ELR (cell line): ENCODE data around the gene VIPR1.

Experiments
- DNase-seq: peaks from one replicate; pipeline ENCODE4 v3.0.0-alpha.2; 2015; ENCODE audit warnings: low read depth

Gene VIPR1

GRCh38 chr3:42513121-42513520, 10.7 kb downstream of the VIPR1 start:
- DNase-seq, result no peak

- no peak for DNase-seq
Measured at GRCh38 chr3:42513521-42513920, 11.1 kb downstream of the VIPR1 start.

- DNase-seq, result no peak
Measured at GRCh38 chr3:42514876-42515275, 12.4 kb downstream of the VIPR1 start.

- no peak for DNase-seq
Measured at GRCh38 chr3:42515391-42515916, 13.0 kb downstream of the VIPR1 start.

- no peak for DNase-seq
Measured at GRCh38 chr3:42515976-42516375, 13.5 kb downstream of the VIPR1 start.

- no peak for DNase-seq
Measured at GRCh38 chr3:42516443-42516842, 14.0 kb downstream of the VIPR1 start.

- DNase-seq, result no peak
Measured at GRCh38 chr3:42517117-42517516, 14.7 kb downstream of the VIPR1 start.

GRCh38 chr3:42518800-42519567, 16.5 kb downstream of the VIPR1 start:
- DNase-seq, result no peak

- DNase-seq, result no peak
Measured at GRCh38 chr3:42519568-42519962, 17.1 kb downstream of the VIPR1 start.

GRCh38 chr3:42520336-42520735, 17.9 kb downstream of the VIPR1 start:
- no peak for DNase-seq

GRCh38 chr3:42520906-42521305, 18.5 kb downstream of the VIPR1 start:
- no peak for DNase-seq

GRCh38 chr3:42524751-42525150, 22.3 kb downstream of the VIPR1 start:
- no peak for DNase-seq

GRCh38 chr3:42525212-42525611, 22.8 kb downstream of the VIPR1 start:
- DNase-seq, result no peak

GRCh38 chr3:42525736-42526345, 23.4 kb downstream of the VIPR1 start:
- DNase-seq, result no peak

- DNase-seq, result no peak
Measured at GRCh38 chr3:42526616-42527367, 24.3 kb downstream of the VIPR1 start.

GRCh38 chr3:42527368-42527917, 25.0 kb downstream of the VIPR1 start:
- DNase-seq, result no peak

GRCh38 chr3:42529468-42529867, 27.0 kb downstream of the VIPR1 start:
- DNase-seq, result no peak

- no peak for DNase-seq
Measured at GRCh38 chr3:42530073-42530472, 27.6 kb downstream of the VIPR1 start.

- no peak for DNase-seq
Measured at GRCh38 chr3:42531470-42531869, 29.0 kb downstream of the VIPR1 start.

GRCh38 chr3:42532229-42532628, 29.8 kb downstream of the VIPR1 start:
- DNase-seq, result no peak

GRCh38 chr3:42533161-42533897, 30.9 kb downstream of the VIPR1 start:
- no peak for DNase-seq
